ENCODE results near the gene UGT1A10. TPM values are rescaled to one million over a fixed set of nuclear protein-coding genes. Genes with fewer than 3 reads are reported as not detected.

UGT1A10 gene
- total and polyA plus RNA-seq, 5 donors = not detected

GRCh38 chr2:233799716-233800115 is 163.5 kb downstream of the UGT1A10 start:
- no peaks in the 10 kb centered on the region for H3K4me1 ChIP-seq (ENCODE audit: control insufficient read depth, insufficient read depth, low read length)
- H3K27me3 ChIP-seq (ENCODE audit: control insufficient read depth, insufficient read depth) = no peaks in the 10 kb centered on the region
- no peaks in the 10 kb centered on the region for H3K9me3 ChIP-seq (ENCODE audit: control insufficient read depth, low read length)
- ATAC-seq (no peak), DNase-seq (no peak)
- intact Hi-C loops (cut with DNase I) = no loop called here
- WGBS = 53% methylated on average over 5 of the region's 5 CpGs
- H3K4me3 ChIP-seq (ENCODE audit: low read length) = no peak overlapping the region
- no peak overlapping the region for H3K27ac ChIP-seq (ENCODE audit: low read length)

DNA sequence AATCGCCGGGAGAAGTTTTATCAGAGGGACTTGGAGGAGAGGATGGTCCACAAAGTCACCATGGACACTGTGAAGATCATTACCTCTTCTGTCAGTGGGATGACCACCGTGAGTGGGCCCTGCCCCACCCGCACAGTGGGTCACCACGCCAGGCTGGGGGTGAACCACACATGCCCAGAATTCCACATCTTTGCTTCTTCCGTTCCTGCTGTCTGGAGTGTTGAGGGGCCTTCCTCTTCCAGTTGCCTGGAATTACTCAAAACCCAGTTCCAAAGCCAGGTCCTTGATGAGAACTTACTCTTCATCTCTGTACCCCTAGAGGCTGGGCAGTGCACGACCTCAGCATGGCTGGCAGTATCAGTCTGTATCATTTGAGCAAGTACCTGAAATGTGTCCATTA is 164.0 kb downstream of the UGT1A10 start:
- DNase-seq = peak in 1 of 3 donors; percentile 31
- WGBS = 78% methylated on average over 7 of the region's 7 CpGs

DNA sequence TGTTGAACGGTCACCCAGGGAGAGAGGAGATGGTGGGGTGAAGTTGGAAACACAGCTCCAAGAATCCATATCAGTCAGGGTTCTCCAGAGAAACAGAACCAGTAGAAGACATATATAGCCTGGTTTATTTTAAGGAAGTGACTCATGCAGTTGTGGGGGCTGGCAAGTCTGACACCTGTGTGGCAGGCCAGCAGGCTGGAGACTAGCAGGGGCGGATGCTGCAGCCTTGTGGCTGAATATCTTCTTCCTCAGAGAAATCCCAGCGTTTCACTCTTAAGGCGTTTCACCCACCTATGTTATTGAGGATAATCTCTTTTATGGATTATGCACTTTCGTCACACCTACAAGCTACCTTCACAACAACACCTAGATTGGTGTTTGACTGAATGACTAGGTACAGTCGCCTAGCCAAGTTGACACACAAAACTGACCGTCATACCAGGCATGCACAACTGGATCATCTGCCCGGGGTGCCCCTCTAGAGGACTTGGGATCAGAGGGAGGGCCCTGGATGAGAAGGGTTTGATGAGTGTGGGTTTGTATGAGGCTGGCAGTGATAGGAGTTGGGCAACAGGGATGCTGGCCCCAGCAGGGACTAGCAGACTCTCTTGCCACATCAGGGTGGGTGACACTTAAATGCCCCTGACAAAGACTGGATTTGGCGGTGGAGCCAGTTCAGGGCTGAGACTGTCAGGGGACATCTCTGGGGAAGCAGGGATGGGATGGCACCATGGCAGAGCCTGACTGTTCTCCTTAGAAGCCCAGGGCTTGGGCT is 165.3 kb downstream of the UGT1A10 start:
- ATAC-seq (no peak), DNase-seq (no peak)
- Histone ChIP-seq H3K4me3 (ENCODE audit: low read length) (no peak overlapping the region), H3K4me1 (ENCODE audit: control insufficient read depth, insufficient read depth, low read length) (no peaks in the 10 kb centered on the region), H3K27ac (ENCODE audit: low read length) (no peak overlapping the region), H3K27me3 (ENCODE audit: control insufficient read depth, insufficient read depth) (no peaks in the 10 kb centered on the region), H3K9me3 (ENCODE audit: control insufficient read depth, low read length) (no peaks in the 10 kb centered on the region)
- 75% methylated on average over 9 of the region's 9 CpGs for WGBS
- intact Hi-C loops (cut with DNase I) = no loop called here

More for the DNA sequence above, 164.0 kb downstream of the UGT1A10 start:
- Histone ChIP-seq H3K4me3 (ENCODE audit: low read length) (no peak overlapping the region), H3K4me1 (ENCODE audit: control insufficient read depth, insufficient read depth, low read length) (no peaks in the 10 kb centered on the region), H3K9me3 (ENCODE audit: control insufficient read depth, low read length) (no peaks in the 10 kb centered on the region), H3K27me3 (ENCODE audit: control insufficient read depth, insufficient read depth) (no peaks in the 10 kb centered on the region), H3K27ac (ENCODE audit: low read length) (no peak overlapping the region)
- intact Hi-C loops (cut with DNase I) = no loop called here
- ATAC-seq = no peak

DNA sequence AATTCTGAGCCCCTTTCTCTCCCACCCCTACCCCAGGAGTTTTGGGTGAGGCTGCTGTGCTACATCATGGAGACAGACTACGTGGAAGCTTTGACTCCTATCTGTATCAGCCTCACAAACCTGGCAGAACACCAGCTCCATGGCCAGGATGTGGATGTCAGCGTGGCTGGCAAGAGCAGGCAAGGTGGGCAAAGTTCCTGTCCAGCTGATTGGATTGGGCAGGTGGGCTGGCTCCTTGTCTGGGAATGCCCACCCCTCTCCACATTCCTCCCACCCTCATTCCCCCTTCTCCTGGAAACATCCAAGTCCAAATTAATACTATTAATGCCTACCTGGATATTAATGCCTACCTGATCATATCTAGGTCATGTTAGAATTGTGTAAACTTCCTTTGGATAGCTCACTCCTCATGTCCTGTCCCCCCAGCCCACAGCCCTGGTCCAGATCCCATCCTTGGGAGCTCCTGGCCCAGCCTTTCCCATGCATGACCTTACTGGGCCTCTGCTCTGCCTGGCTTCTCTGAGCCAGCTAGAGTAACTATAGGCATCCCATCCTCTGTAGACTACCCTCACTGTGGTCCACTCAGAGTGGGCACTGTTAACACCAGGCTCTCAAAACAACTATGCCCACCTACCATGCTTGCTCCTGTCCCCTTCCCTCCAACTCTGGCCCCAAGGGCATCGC is 166.0 kb downstream of the UGT1A10 start:
- no peak overlapping the region for H3K27ac ChIP-seq (ENCODE audit: low read length)
- no peaks in the 10 kb centered on the region for H3K27me3 ChIP-seq (ENCODE audit: control insufficient read depth, insufficient read depth)
- no peak for ATAC-seq
- H3K9me3 ChIP-seq (ENCODE audit: control insufficient read depth, low read length) = no peaks in the 10 kb centered on the region
- WGBS = 62% methylated on average over 3 of the region's 3 CpGs
- H3K4me1 ChIP-seq (ENCODE audit: control insufficient read depth, insufficient read depth, low read length) = no peaks in the 10 kb centered on the region
- DNase-seq = peak in 1 of 3 donors; percentile 14
- intact Hi-C loops (cut with DNase I) = no loop called here
- H3K4me3 ChIP-seq (ENCODE audit: low read length) = no peak overlapping the region

- Histone ChIP-seq H3K4me1 (ENCODE audit: control insufficient read depth, insufficient read depth, low read length) (no peaks in the 10 kb centered on the region), H3K4me3 (ENCODE audit: low read length) (no peak overlapping the region), H3K9me3 (ENCODE audit: control insufficient read depth, low read length) (no peaks in the 10 kb centered on the region), H3K27ac (ENCODE audit: low read length) (no peak overlapping the region), H3K27me3 (ENCODE audit: control insufficient read depth, insufficient read depth) (no peaks in the 10 kb centered on the region)
- 55% methylated on average over 2 of the region's 2 CpGs for WGBS
- ATAC-seq (no peak), DNase-seq (no peak)
- intact Hi-C loops (cut with DNase I) = no loop called here
Measured at GRCh38 chr2:233803292-233803911, 167.2 kb downstream of the UGT1A10 start.

DNA sequence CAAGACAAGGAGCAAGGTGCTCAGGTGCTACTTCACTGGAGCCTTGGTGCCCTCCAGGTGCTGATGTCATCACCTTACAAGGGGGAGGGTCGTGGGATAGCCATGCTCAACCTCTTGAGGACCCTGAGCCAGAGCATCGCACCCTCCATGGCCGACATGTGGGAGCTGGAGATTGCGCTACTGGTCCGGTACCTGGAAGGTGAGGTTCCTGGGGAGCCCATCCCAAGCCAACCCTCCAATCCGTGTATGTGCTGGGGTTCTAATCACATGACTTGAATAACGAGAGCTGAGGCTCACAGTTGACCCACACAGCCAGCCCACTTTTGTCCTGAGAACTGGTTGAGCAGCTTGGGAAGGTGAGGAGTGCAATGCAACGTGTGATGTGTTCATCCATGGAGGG is 167.7 kb downstream of the UGT1A10 start:
- Histone ChIP-seq H3K4me3 (ENCODE audit: low read length) (no peak overlapping the region), H3K4me1 (ENCODE audit: control insufficient read depth, insufficient read depth, low read length) (no peaks in the 10 kb centered on the region), H3K27ac (ENCODE audit: low read length) (no peak overlapping the region), H3K27me3 (ENCODE audit: control insufficient read depth, insufficient read depth) (no peaks in the 10 kb centered on the region), H3K9me3 (ENCODE audit: control insufficient read depth, low read length) (no peaks in the 10 kb centered on the region)
- ATAC-seq (no peak), DNase-seq (no peak)
- 66% methylated on average over 8 of the region's 8 CpGs for WGBS
- intact Hi-C loops (cut with DNase I) = no loop called here

DNA sequence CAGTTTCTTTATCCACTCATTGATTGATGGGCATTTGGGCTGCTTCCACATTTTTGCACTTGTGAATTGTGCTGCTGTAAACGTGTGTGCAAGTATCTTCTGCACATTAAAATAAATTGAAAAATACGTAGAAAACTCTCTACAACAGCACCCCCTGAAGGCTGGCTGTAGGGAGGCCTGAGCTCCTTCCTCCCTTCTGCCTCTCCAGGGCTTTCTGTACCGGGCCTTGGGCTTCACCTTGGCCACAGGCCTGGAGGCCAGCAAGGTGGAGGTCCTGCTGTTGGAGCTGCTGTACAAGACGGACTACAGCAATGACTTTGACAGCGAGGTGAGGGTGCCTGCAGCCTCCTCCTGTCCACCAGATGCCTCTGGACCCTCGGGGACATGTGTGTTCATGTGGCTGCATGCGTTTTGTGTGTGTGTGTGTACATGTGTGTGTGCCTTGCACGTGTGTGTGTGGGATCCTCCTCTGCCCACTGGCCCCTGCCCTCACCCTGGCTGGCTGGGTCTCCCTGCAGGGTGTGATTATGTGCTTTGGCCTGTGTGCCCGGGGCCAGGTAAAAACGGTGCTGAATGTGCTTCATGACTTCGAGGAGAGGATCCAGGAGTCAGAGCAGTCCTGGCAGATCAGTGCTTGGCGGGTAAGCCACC is 171.1 kb downstream of the UGT1A10 start:
- intact Hi-C loops (cut with DNase I) = no loop called here
- H3K9me3 ChIP-seq (ENCODE audit: control insufficient read depth, low read length) = no peaks in the 10 kb centered on the region
- H3K4me3 ChIP-seq (ENCODE audit: low read length) = no peak overlapping the region
- ATAC-seq (no peak), DNase-seq (peak in 1 of 3 donors; percentile 16)
- no peaks in the 10 kb centered on the region for H3K27me3 ChIP-seq (ENCODE audit: control insufficient read depth, insufficient read depth)
- no peaks in the 10 kb centered on the region for H3K4me1 ChIP-seq (ENCODE audit: control insufficient read depth, insufficient read depth, low read length)
- WGBS = 73% methylated on average over 12 of the region's 12 CpGs
- H3K27ac ChIP-seq (ENCODE audit: low read length) = no peak overlapping the region

DNA sequence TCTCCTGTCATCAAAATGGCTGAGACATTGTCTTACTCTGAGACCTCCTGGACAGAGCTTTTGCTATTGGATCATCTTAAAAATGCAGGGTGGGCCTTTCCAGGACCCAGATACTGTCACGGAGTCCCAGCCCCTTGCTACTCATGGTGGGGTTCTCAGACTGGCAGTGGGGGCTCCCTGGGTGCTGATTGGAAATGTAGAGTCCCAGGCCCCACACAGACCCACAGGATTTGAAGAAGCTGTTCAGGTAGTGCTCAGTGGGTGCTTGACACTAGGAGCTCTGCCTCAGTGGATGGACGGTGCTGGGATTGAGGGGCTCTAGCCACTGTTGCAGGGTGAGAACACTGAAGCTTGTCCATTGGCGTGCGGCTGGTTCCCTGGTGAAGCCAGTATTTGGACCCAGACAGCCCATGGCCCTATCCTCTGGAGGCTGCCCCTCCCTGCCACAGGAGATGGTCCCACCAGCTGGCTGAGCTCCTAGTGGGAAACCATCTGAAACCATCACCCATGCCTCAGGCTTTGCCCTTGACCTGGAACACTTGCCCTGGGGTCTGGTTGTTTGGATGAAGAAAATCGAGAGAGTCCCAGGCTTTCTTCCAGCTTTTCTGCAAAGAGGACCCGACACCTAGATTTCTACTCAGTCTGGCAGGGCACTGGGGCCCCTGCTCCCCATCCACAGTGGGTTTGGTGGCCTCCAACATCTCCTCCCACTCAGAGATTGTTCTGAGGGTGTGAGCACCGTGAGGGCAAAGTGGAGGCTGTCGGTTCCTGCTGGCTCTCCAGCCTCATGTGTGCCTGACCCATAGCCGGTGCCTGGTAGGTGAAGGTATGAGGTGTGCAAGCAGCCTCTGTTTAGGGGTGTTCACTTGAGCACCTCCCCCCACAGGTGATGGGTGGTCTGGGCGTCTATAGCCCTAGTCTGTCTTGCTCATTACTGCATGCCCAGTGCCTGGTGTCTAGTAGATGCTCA is 172.0 kb downstream of the UGT1A10 start:
- no peak for ATAC-seq
- Histone ChIP-seq H3K27ac (ENCODE audit: low read length) (no peak overlapping the region), H3K4me1 (ENCODE audit: control insufficient read depth, insufficient read depth, low read length) (no peaks in the 10 kb centered on the region), H3K27me3 (ENCODE audit: control insufficient read depth, insufficient read depth) (no peaks in the 10 kb centered on the region), H3K4me3 (ENCODE audit: low read length) (no peak overlapping the region), H3K9me3 (ENCODE audit: control insufficient read depth, low read length) (no peaks in the 10 kb centered on the region)
- intact Hi-C loops (cut with DNase I) = no loop called here
- no peak for DNase-seq
- WGBS = 74% methylated on average over 10 of the region's 10 CpGs

DNA sequence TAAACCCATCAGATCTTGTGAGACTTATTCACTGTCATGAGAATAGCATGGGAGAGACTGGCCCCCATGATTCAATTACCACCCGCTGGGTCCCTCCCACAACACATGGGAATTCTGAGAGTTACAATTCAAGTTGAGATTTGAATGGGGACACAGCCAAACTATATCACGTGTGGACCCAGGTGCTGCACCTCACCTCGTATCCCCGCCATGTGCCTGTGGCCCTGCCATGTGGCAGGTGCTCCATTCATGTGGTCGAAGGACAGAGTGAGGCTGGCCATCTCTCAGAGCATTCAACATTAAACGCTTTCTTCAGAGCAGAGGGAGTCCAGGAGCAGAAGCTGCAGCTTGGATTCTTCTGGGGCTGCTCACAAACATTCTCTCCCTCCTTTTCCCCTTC is 174.1 kb downstream of the UGT1A10 start:
- Histone ChIP-seq H3K27ac (ENCODE audit: low read length) (no peak overlapping the region), H3K9me3 (ENCODE audit: control insufficient read depth, low read length) (no peaks in the 10 kb centered on the region), H3K27me3 (ENCODE audit: control insufficient read depth, insufficient read depth) (no peaks in the 10 kb centered on the region), H3K4me3 (ENCODE audit: low read length) (no peak overlapping the region), H3K4me1 (ENCODE audit: control insufficient read depth, insufficient read depth, low read length) (no peaks in the 10 kb centered on the region)
- DNase-seq (no peak), ATAC-seq (no peak)
- 86% methylated on average over 6 of the region's 6 CpGs for WGBS
- intact Hi-C loops (cut with DNase I) = no loop called here

- Histone ChIP-seq H3K4me1 (ENCODE audit: control insufficient read depth, insufficient read depth, low read length) (no peaks in the 10 kb centered on the region), H3K27me3 (ENCODE audit: control insufficient read depth, insufficient read depth) (no peaks in the 10 kb centered on the region), H3K9me3 (ENCODE audit: control insufficient read depth, low read length) (no peaks in the 10 kb centered on the region), H3K27ac (ENCODE audit: low read length) (no peak overlapping the region), H3K4me3 (ENCODE audit: low read length) (no peak overlapping the region)
- intact Hi-C loops (cut with DNase I) = no loop called here
- ATAC-seq = no peak
- 75% methylated on average over 4 of the region's 4 CpGs for WGBS
- DNase-seq = no peak
Measured at GRCh38 chr2:233811087-233811486, 174.8 kb downstream of the UGT1A10 start.
